Activated naive CD8-positive, alpha-beta T cell treated with anti-CD3 and anti-CD28 coated beads for 36 hours (primary cell): ENCODE measurements around the gene CLMN. TPM values are rescaled to one million over a fixed set of nuclear protein-coding genes. Genes with fewer than 3 reads are reported as not detected.

Experiments
- DNase-seq: peaks from one replicate; pipeline ENCODE4 v3.0.0; 2021
- H3K27ac Mint-ChIP-seq: one replicate; pipeline ENCODE4 v1.8.0; 2022; ENCODE audit warnings: mild to moderate bottlenecking, moderate library complexity, mixed read lengths
- H3K27me3 Mint-ChIP-seq: one replicate; pipeline ENCODE4 v1.8.0; 2022; ENCODE audit warnings: mild to moderate bottlenecking, mixed read lengths
- H3K36me3 Mint-ChIP-seq: one replicate; pipeline ENCODE4 v1.8.0; 2021; ENCODE audit warnings: mild to moderate bottlenecking, mixed read lengths
- H3K4me1 Mint-ChIP-seq: one replicate; pipeline ENCODE4 v1.8.0; 2021; ENCODE audit warnings: mixed read lengths
- H3K4me3 Mint-ChIP-seq: one replicate; pipeline ENCODE4 v1.8.0; 2022; ENCODE audit warnings: mild to moderate bottlenecking, moderate library complexity, mixed read lengths
- H3K9me3 Mint-ChIP-seq: one replicate; pipeline ENCODE4 v1.8.0; 2022; ENCODE audit warnings: mixed read lengths
- total RNA-seq, 2 experiments: library from RNA; stranded (reverse); gene quantifications; one replicate each; pipeline ENCODE4 v1.2.3, GENCODE V29; 2021

CLMN gene
- total RNA-seq, 2 experiments from 2014 or later: 0.66 to 0.91 TPM

GRCh38 chr14:95305940-95306339 lies 13.8 kb downstream of the CLMN start:
- Mint-ChIP-seq H3K36me3 (no peaks in the 10 kb centered on the region), H3K27me3 (peaks cover 16% of the 10 kb centered on the region), H3K4me1 (no peaks in the 10 kb centered on the region), H3K27ac (no peak overlapping the region), H3K4me3 (no peak overlapping the region), H3K9me3 (no peaks in the 10 kb centered on the region)
- DNase-seq: no peak

GRCh38 chr14:95305145-95305544 lies 14.6 kb downstream of the CLMN start:
- Mint-ChIP-seq H3K36me3 (no peaks in the 10 kb centered on the region), H3K27ac (no peak overlapping the region), H3K4me1 (no peaks in the 10 kb centered on the region), H3K27me3 (peaks cover 16% of the 10 kb centered on the region), H3K9me3 (no peaks in the 10 kb centered on the region), H3K4me3 (no peak overlapping the region)
- DNase-seq: no peak

GRCh38 chr14:95304342-95304741 lies 15.4 kb downstream of the CLMN start:
- Mint-ChIP-seq H3K4me1 (no peaks in the 10 kb centered on the region), H3K36me3 (no peaks in the 10 kb centered on the region), H3K27ac (no peak overlapping the region), H3K27me3 (peaks cover 16% of the 10 kb centered on the region), H3K4me3 (no peak overlapping the region), H3K9me3 (no peaks in the 10 kb centered on the region)
- no peak for DNase-seq

GRCh38 chr14:95303552-95303951 lies 16.2 kb downstream of the CLMN start:
- no peaks in the 10 kb centered on the region for H3K4me1 Mint-ChIP-seq
- H3K9me3 Mint-ChIP-seq: no peaks in the 10 kb centered on the region
- no peak overlapping the region for H3K4me3 Mint-ChIP-seq
- no peak for DNase-seq
- H3K27ac Mint-ChIP-seq: no peak overlapping the region
- H3K36me3 Mint-ChIP-seq: no peaks in the 10 kb centered on the region
- peaks cover 16% of the 10 kb centered on the region for H3K27me3 Mint-ChIP-seq

GRCh38 chr14:95302667-95303506 lies 16.8 kb downstream of the CLMN start:
- Mint-ChIP-seq H3K9me3 (no peaks in the 10 kb centered on the region), H3K27ac (no peak overlapping the region), H3K4me1 (no peaks in the 10 kb centered on the region), H3K36me3 (no peaks in the 10 kb centered on the region), H3K27me3 (peaks cover 16% of the 10 kb centered on the region), H3K4me3 (no peak overlapping the region)
- no peak for DNase-seq

GRCh38 chr14:95301527-95302187 lies 18.1 kb downstream of the CLMN start:
- peaks cover 16% of the 10 kb centered on the region for H3K27me3 Mint-ChIP-seq
- no peaks in the 10 kb centered on the region for H3K4me1 Mint-ChIP-seq
- H3K4me3 Mint-ChIP-seq: no peak overlapping the region
- no peaks in the 10 kb centered on the region for H3K9me3 Mint-ChIP-seq
- H3K36me3 Mint-ChIP-seq: no peaks in the 10 kb centered on the region
- no peak for DNase-seq
- H3K27ac Mint-ChIP-seq: no peak overlapping the region

GRCh38 chr14:95300697-95301526 lies 18.8 kb downstream of the CLMN start:
- no peak overlapping the region for H3K27ac Mint-ChIP-seq
- no peaks in the 10 kb centered on the region for H3K36me3 Mint-ChIP-seq
- DNase-seq: no peak
- H3K4me1 Mint-ChIP-seq: no peaks in the 10 kb centered on the region
- no peak overlapping the region for H3K4me3 Mint-ChIP-seq
- peaks cover 16% of the 10 kb centered on the region for H3K27me3 Mint-ChIP-seq
- peaks cover 3% of the 10 kb centered on the region for H3K9me3 Mint-ChIP-seq

GRCh38 chr14:95300002-95300696 lies 19.6 kb downstream of the CLMN start:
- Mint-ChIP-seq H3K36me3 (peaks cover 3% of the 10 kb centered on the region), H3K4me3 (no peak overlapping the region), H3K9me3 (peaks cover 4% of the 10 kb centered on the region), H3K4me1 (no peaks in the 10 kb centered on the region), H3K27ac (no peak overlapping the region), H3K27me3 (peaks cover 16% of the 10 kb centered on the region)
- DNase-seq: no peak

- no peaks in the 10 kb centered on the region for H3K4me1 Mint-ChIP-seq
- no peak for DNase-seq
- peaks cover 13% of the 10 kb centered on the region for H3K27me3 Mint-ChIP-seq
- H3K27ac Mint-ChIP-seq: no peak overlapping the region
- H3K36me3 Mint-ChIP-seq: peaks cover 3% of the 10 kb centered on the region
- no peak overlapping the region for H3K4me3 Mint-ChIP-seq
- H3K9me3 Mint-ChIP-seq: peaks cover 4% of the 10 kb centered on the region
Observed at GRCh38 chr14:95299271-95299670, 20.4 kb downstream of the CLMN start.

- H3K36me3 Mint-ChIP-seq: peaks cover 3% of the 10 kb centered on the region
- H3K27ac Mint-ChIP-seq: no peak overlapping the region
- peaks cover 4% of the 10 kb centered on the region for H3K9me3 Mint-ChIP-seq
- H3K4me1 Mint-ChIP-seq: no peaks in the 10 kb centered on the region
- DNase-seq: no peak
- peaks cover 15% of the 10 kb centered on the region for H3K27me3 Mint-ChIP-seq
- no peak overlapping the region for H3K4me3 Mint-ChIP-seq
Observed at GRCh38 chr14:95297832-95298231, 21.9 kb downstream of the CLMN start.

- Mint-ChIP-seq H3K4me1 (no peaks in the 10 kb centered on the region), H3K27ac (no peak overlapping the region), H3K9me3 (peaks cover 4% of the 10 kb centered on the region), H3K4me3 (no peak overlapping the region), H3K36me3 (peaks cover 3% of the 10 kb centered on the region), H3K27me3 (peaks cover 13% of the 10 kb centered on the region)
- DNase-seq: no peak
Observed at GRCh38 chr14:95296966-95297365, 22.7 kb downstream of the CLMN start.

GRCh38 chr14:95295600-95296376 lies 23.9 kb downstream of the CLMN start:
- peaks cover 2% of the 10 kb centered on the region for H3K4me1 Mint-ChIP-seq
- H3K9me3 Mint-ChIP-seq: peaks cover 4% of the 10 kb centered on the region

GRCh38 chr14:95294834-95295599 lies 24.7 kb downstream of the CLMN start:
- H3K4me3 Mint-ChIP-seq: no peak overlapping the region
- H3K9me3 Mint-ChIP-seq: peaks cover 4% of the 10 kb centered on the region
- no peak overlapping the region for H3K27ac Mint-ChIP-seq
- peaks cover 3% of the 10 kb centered on the region for H3K36me3 Mint-ChIP-seq
- no peak for DNase-seq
- peaks cover 13% of the 10 kb centered on the region for H3K27me3 Mint-ChIP-seq
- peaks cover 4% of the 10 kb centered on the region for H3K4me1 Mint-ChIP-seq

More at GRCh38 chr14:95295600-95296376, 23.9 kb downstream of the CLMN start:
- no peak overlapping the region for H3K27ac Mint-ChIP-seq
- DNase-seq: no peak
- H3K4me3 Mint-ChIP-seq: no peak overlapping the region
- peaks cover 3% of the 10 kb centered on the region for H3K36me3 Mint-ChIP-seq
- peaks cover 6% of the 10 kb centered on the region for H3K27me3 Mint-ChIP-seq
